NB4 (cell line): ENCODE results near the gene GNE.

Experiments used
- DNase-seq: peaks from one replicate; pipeline ENCODE4 v3.0.0; 2010; ENCODE audit warnings: low read depth
- H3K4me3 ChIP-seq: one replicate; pipeline ENCODE4 v1.5.1; 2011; ENCODE audit warnings: mild to moderate bottlenecking, low read depth, low read length, moderate library complexity
- CTCF ChIP-seq: IDR thresholded peaks from one replicate; pipeline ENCODE4 v1.5.1; 2012; ENCODE audit warnings: low read depth, low read length
- MAX ChIP-seq: IDR thresholded peaks from 2 replicates; pipeline ENCODE4 v1.6.1; 2011; ENCODE audit warnings: low read depth, low read length
- MYC ChIP-seq: IDR thresholded peaks from 2 replicates; pipeline ENCODE4 v1.6.1; 2011; ENCODE audit warnings: low read depth, low read length
- POLR2A ChIP-seq: IDR thresholded peaks from 2 replicates; pipeline ENCODE4 v1.6.1; 2011; ENCODE audit warnings: mild to moderate bottlenecking; ENCODE audit not compliant: insufficient read length; ENCODE audit errors: extremely low read depth

GNE gene

GRCh38 chr9:36164989-36165388, 93.3 kb downstream of the GNE start:
- TF ChIP-seq MYC (no peak), POLR2A (no peak), MAX (no peak), CTCF (no peak)
- no peak for DNase-seq
- H3K4me3 ChIP-seq: no peak overlapping the region
